ENCODE measurements around the gene UBASH3B. TPM values are rescaled to one million over a fixed set of nuclear protein-coding genes. Genes with fewer than 3 reads are reported as not detected.

UBASH3B gene
- total and polyA plus RNA-seq, 11 donors: 0.72 to 19.0 (median 1.7) TPM

GRCh38 chr11:122645847-122646246 is 9.7 kb upstream of the UBASH3B start:
- Histone ChIP-seq H3K4me1 (peaks cover 0 to 24% (median 0%) of the 10 kb centered on the region in 12 donors), H3K27ac (no peak overlapping the region), H3K36me3 (no peaks in the 10 kb centered on the region), H3K27me3 (no peaks in the 10 kb centered on the region), H3K9me3 (no peaks in the 10 kb centered on the region), H3K4me3 (no peak overlapping the region)
- TF ChIP-seq CTCF (IDR thresholded peaks at IDR 0.05) (no peak), POLR2A (IDR thresholded peaks at IDR 0.05) (no peak)
- 96 to 99% (median 96%) methylated on average over 5 of the region's 5 CpGs for WGBS, 4 donors
- intact Hi-C loops (cut with DNase I): no loop called here
- ATAC-seq (no peak), DNase-seq (no peak)

- DNase-seq: no peak
- no peak for TF ChIP-seq CTCF (IDR thresholded peaks at IDR 0.05)
- TF ChIP-seq POLR2A (IDR thresholded peaks at IDR 0.05): no peak
- H3K4me3 ChIP-seq: no peak overlapping the region
- peaks cover 0 to 24% (median 0%) of the 10 kb centered on the region in 12 donors for H3K4me1 ChIP-seq
- no peaks in the 10 kb centered on the region for H3K27me3 ChIP-seq
- no peaks in the 10 kb centered on the region for H3K9me3 ChIP-seq
- peak overlapping the region in 1 of 12 donors; percentile 27 for H3K27ac ChIP-seq
- intact Hi-C loops (cut with DNase I): no loop called here
- ATAC-seq: no peak
- H3K36me3 ChIP-seq: no peaks in the 10 kb centered on the region
- 79 to 84% (median 83%) methylated on average over 6 of the region's 6 CpGs for WGBS, 4 donors
Observed at GRCh38 chr11:122646549-122647340, 8.8 kb upstream of the UBASH3B start.

GRCh38 chr11:122647736-122648275 is 7.7 kb upstream of the UBASH3B start:
- Histone ChIP-seq H3K36me3 (no peaks in the 10 kb centered on the region), H3K27ac (peak overlapping the region in 1 of 12 donors; percentile 27), H3K4me3 (no peak overlapping the region), H3K4me1 (peaks cover 0 to 24% (median 0%) of the 10 kb centered on the region in 12 donors), H3K9me3 (no peaks in the 10 kb centered on the region), H3K27me3 (peaks cover 0 to 3% (median 0%) of the 10 kb centered on the region in 9 donors)
- TF ChIP-seq POLR2A (IDR thresholded peaks at IDR 0.05) (no peak), CTCF (IDR thresholded peaks at IDR 0.05) (no peak)
- no peak for DNase-seq
- intact Hi-C loops (cut with DNase I): no loop called here
- ATAC-seq: peak in 1 of 4 donors; percentile 33

- H3K4me1 ChIP-seq: peaks cover 0 to 24% (median 0%) of the 10 kb centered on the region in 12 donors
- no peaks in the 10 kb centered on the region for H3K36me3 ChIP-seq
- no peaks in the 10 kb centered on the region for H3K9me3 ChIP-seq
- WGBS, 4 donors: 78 to 96% (median 89%) methylated on average over 3 of the region's 3 CpGs
- TF ChIP-seq POLR2A (IDR thresholded peaks at IDR 0.05) (no peak), CTCF (IDR thresholded peaks at IDR 0.05) (no peak)
- DNase-seq (no peak), ATAC-seq (no peak)
- peaks cover 0 to 6% (median 0%) of the 10 kb centered on the region in 9 donors for H3K27me3 ChIP-seq
- intact Hi-C loops (cut with DNase I): no loop called here
- H3K4me3 ChIP-seq: no peak overlapping the region
- no peak overlapping the region for H3K27ac ChIP-seq
Observed at GRCh38 chr11:122649116-122649515, 6.4 kb upstream of the UBASH3B start.
